NK-92 treated with Interleukin-12 subunit alpha and Interleukin-12 subunit beta, amount 100 ng/mL, for 24 hours (cell line): ENCODE results near the gene SEL1L3.

Source experiments
- DNase-seq: peaks from one replicate; lab custom pipeline; 2025; lab: John Stamatoyannopoulos, UW

SEL1L3 gene

GRCh38 chr4:25847329-25847728 lies 15.5 kb downstream of the SEL1L3 start:
- DNase-seq = no peak

GRCh38 chr4:25845841-25846653 lies 16.7 kb downstream of the SEL1L3 start:
- DNase-seq = no peak

- DNase-seq = no peak
Measured at GRCh38 chr4:25844961-25845712, 17.7 kb downstream of the SEL1L3 start.

- no peak for DNase-seq
Measured at GRCh38 chr4:25843340-25844097, 19.3 kb downstream of the SEL1L3 start.

- DNase-seq = no peak
Measured at GRCh38 chr4:25842229-25842845, 20.5 kb downstream of the SEL1L3 start.

GRCh38 chr4:25839687-25840086 lies 23.1 kb downstream of the SEL1L3 start:
- no peak for DNase-seq

GRCh38 chr4:25839233-25839632 lies 23.6 kb downstream of the SEL1L3 start:
- no peak for DNase-seq

- DNase-seq = no peak
Measured at GRCh38 chr4:25838526-25838925, 24.3 kb downstream of the SEL1L3 start.

GRCh38 chr4:25837107-25837506 lies 25.7 kb downstream of the SEL1L3 start:
- DNase-seq = no peak

GRCh38 chr4:25835384-25835783 lies 27.4 kb downstream of the SEL1L3 start:
- DNase-seq = no peak

- DNase-seq = no peak
Measured at GRCh38 chr4:25834411-25835107, 28.2 kb downstream of the SEL1L3 start.

- no peak for DNase-seq
Measured at GRCh38 chr4:25830548-25830947, 32.2 kb downstream of the SEL1L3 start.

- no peak for DNase-seq
Measured at GRCh38 chr4:25827897-25828296, 34.9 kb downstream of the SEL1L3 start.

- DNase-seq = no peak
Measured at GRCh38 chr4:25827373-25827772, 35.4 kb downstream of the SEL1L3 start.

- no peak for DNase-seq
Measured at GRCh38 chr4:25826074-25826752, 36.6 kb downstream of the SEL1L3 start.

GRCh38 chr4:25823632-25824031 lies 39.2 kb downstream of the SEL1L3 start:
- no peak for DNase-seq

GRCh38 chr4:25821899-25822298 lies 40.9 kb downstream of the SEL1L3 start:
- DNase-seq = no peak

GRCh38 chr4:25821267-25821666 lies 41.5 kb downstream of the SEL1L3 start:
- DNase-seq = no peak

GRCh38 chr4:25818876-25819275 lies 43.9 kb downstream of the SEL1L3 start:
- DNase-seq = no peak

- DNase-seq = no peak
Measured at GRCh38 chr4:25818371-25818871, 44.4 kb downstream of the SEL1L3 start.
